Esophagus muscularis mucosa (tissue), 4 donors: ENCODE results near the gene AIPL1. TPM values are rescaled to one million over a fixed set of nuclear protein-coding genes. Genes with fewer than 3 reads are reported as not detected.

Source experiments
- DNase-seq: peaks from one replicate; pipeline ENCODE4 v3.0.0-alpha.2; 2017; ENCODE audit errors: extremely low spot score
- H3K27ac ChIP-seq, 4 donors: fragments of 200-600 bp; sonication (generic); replicated peaks in 1 of 4; 1 replicate in 3 of 4; 2 replicates in 1 of 4; pipeline ENCODE4 v1.5.1; 2016 to 2019; ENCODE audit warnings: mild to moderate bottlenecking in 1 of 4
- H3K27me3 ChIP-seq, 4 donors: fragments of 200-600 bp; sonication (generic); one replicate each; pipeline versions ENCODE4 v1.5.1 to v1.6.0; 2016 to 2019
- H3K36me3 ChIP-seq, 4 donors: fragments of 200-600 bp; sonication (generic); one replicate each; pipeline ENCODE4 v1.5.1; 2016 to 2019
- H3K4me1 ChIP-seq, 4 donors: fragments of 200-600 bp; sonication (generic); one replicate each; pipeline ENCODE4 v1.5.1; 2016 to 2019
- H3K4me3 ChIP-seq, 4 donors: fragments of 200-600 bp; sonication (generic); 1 replicate in 2 of 4; 2 replicates in 2 of 4; pipeline ENCODE4 v1.5.1; 2016 to 2019; ENCODE audit warnings: mild to moderate bottlenecking in 4 of 4, moderate library complexity in 1 of 4
- H3K9me3 ChIP-seq, 4 donors: fragments of 200-600 bp; sonication (generic); 1 replicate in 3 of 4; 2 replicates in 1 of 4; pipeline ENCODE4 v1.5.1; 2016 to 2019
- EP300 ChIP-seq: sonication (generic); formaldehyde crosslinking; IDR thresholded peaks from one replicate; pipeline ENCODE4 v1.6.1; 2017; ENCODE audit warnings: antibody characterized with exemption
- POLR2A ChIP-seq: fragments of 450-650 bp; IDR thresholded peaks from one replicate; pipeline ENCODE4 v1.6.1; 2017; ENCODE audit warnings: antibody characterized with exemption, moderate library complexity, mild to moderate bottlenecking, low read depth
- POLR2AphosphoS5 ChIP-seq, 2 donors: sonication (generic); formaldehyde crosslinking; IDR thresholded peaks; one replicate each; pipeline ENCODE4 v1.6.1; 2017; ENCODE audit warnings: antibody characterized with exemption in 2 of 2
- WGBS: methylation state at CpG from one replicate; pipeline ENCODE4 v1.1.5; 2018; 5-methylcytosine and 5-hydroxymethylcytosine counted together
- intact Hi-C: fragments of 100-400 bp; cut with DNase I; formaldehyde crosslinking; loops from one replicate; pipeline ENCODE4 v1.15.1; 2023
- total RNA-seq, 4 donors: library from RNA; depleted of rRNA; stranded (reverse); fragments of >200 nt; gene quantifications; one replicate each; pipeline versions ENCODE4 v1.1.0 to v1.2.1, GENCODE V29; 2016
- TF ChIP-seq, protein P1 (sequence below), 3 experiments: fragments of 200-600 bp in 2 of 3; fragments of 450-650 bp in 1 of 3; sonication (generic) in 2 of 3; IDR thresholded peaks; one replicate each; pipeline ENCODE4 v1.5.1; 2017 to 2019; ENCODE audit warnings: antibody characterized with exemption in 3 of 3, mild to moderate bottlenecking in 2 of 3, moderate library complexity in 1 of 3

AIPL1 gene
- total RNA-seq, 4 donors from 2014 or later, result not detected

DNA sequence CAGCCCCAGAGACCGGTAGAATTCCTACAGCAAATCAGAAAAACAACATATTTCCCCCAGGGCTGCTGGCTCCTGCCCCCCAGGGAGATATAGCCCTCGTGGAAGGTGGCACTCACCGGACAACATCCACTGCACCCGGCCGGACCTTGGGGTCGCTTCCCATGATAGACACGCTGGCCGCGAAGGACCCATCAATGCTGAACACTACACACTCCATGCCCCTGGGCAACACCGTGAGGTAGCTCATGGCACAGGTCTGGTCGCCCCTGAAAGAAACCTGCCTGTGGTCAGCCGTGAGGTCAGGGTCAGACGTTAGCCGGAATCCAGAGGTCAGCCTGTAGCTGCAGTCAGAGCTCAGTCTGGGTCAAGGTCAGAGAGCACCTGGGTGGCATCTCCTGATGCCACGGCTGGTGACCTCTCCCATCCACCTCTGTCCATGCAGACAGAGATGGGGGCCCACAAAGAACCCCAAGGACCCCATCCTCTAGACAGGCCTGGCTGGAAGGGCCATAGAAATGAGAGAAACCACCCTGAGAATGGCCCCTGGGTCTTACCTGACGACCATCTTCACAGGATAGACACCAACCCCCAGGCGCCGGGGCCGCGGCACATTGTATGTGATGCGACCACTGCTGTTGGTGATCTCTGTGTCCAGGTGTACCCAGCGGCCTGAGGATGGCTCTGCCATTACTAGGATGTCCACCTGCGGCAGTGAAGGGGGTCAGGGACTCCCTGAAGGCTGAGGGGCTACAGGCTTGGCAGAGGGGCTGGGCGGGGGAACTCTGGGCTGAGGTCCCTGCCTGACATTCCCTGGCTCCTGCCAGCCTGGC is 28.9 kb upstream of the AIPL1 start:
- DNase-seq, result no peak
- Histone ChIP-seq H3K36me3 (peaks cover 0 to 83% (median 40%) of the 10 kb centered on the region in 4 donors), H3K9me3 (no peaks in the 10 kb centered on the region), H3K27ac (no peak overlapping the region), H3K4me1 (no peaks in the 10 kb centered on the region), H3K4me3 (no peak overlapping the region), H3K27me3 (no peaks in the 10 kb centered on the region)
- WGBS, result 90% methylated on average over 10 of the region's 24 CpGs
- TF ChIP-seq EP300 (no peak), POLR2AphosphoS5 (IDR thresholded peaks at IDR 0.05) (no peak), POLR2A (no peak)
- TF ChIP-seq, protein P1, sequence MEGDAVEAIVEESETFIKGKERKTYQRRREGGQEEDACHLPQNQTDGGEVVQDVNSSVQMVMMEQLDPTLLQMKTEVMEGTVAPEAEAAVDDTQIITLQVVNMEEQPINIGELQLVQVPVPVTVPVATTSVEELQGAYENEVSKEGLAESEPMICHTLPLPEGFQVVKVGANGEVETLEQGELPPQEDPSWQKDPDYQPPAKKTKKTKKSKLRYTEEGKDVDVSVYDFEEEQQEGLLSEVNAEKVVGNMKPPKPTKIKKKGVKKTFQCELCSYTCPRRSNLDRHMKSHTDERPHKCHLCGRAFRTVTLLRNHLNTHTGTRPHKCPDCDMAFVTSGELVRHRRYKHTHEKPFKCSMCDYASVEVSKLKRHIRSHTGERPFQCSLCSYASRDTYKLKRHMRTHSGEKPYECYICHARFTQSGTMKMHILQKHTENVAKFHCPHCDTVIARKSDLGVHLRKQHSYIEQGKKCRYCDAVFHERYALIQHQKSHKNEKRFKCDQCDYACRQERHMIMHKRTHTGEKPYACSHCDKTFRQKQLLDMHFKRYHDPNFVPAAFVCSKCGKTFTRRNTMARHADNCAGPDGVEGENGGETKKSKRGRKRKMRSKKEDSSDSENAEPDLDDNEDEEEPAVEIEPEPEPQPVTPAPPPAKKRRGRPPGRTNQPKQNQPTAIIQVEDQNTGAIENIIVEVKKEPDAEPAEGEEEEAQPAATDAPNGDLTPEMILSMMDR (IDR thresholded peaks at IDR 0.05), result no peak
- intact Hi-C loops, result no loop called here

- Histone ChIP-seq H3K36me3 (peaks cover 0 to 72% (median 35%) of the 10 kb centered on the region in 4 donors), H3K4me3 (no peak overlapping the region), H3K27ac (no peak overlapping the region), H3K27me3 (no peaks in the 10 kb centered on the region), H3K4me1 (peaks cover under 1 to 8% (median 6%) of the 10 kb centered on the region in 4 donors), H3K9me3 (no peaks in the 10 kb centered on the region)
- no peak for DNase-seq
- no peak for TF ChIP-seq EP300
- no peak for TF ChIP-seq POLR2AphosphoS5 (IDR thresholded peaks at IDR 0.05)
- TF ChIP-seq, protein P1 (IDR thresholded peaks at IDR 0.05), result no peak
- no peak for TF ChIP-seq POLR2A
- WGBS, result 86% methylated on average over 2 of the region's 2 CpGs
- intact Hi-C loops, result no loop called here
Observed at GRCh38 chr17:6462692-6463091, 27.8 kb upstream of the AIPL1 start.

- no peak for TF ChIP-seq POLR2AphosphoS5 (IDR thresholded peaks at IDR 0.05)
- WGBS, result 78% methylated on average over 10 of the region's 10 CpGs
- Histone ChIP-seq H3K4me1 (peaks cover 6 to 15% (median 14%) of the 10 kb centered on the region in 4 donors), H3K36me3 (peaks cover 0 to 65% (median 31%) of the 10 kb centered on the region in 4 donors), H3K27ac (no peak overlapping the region), H3K9me3 (no peaks in the 10 kb centered on the region), H3K27me3 (no peaks in the 10 kb centered on the region), H3K4me3 (no peak overlapping the region)
- no peak for DNase-seq
- intact Hi-C loops, result no loop called here
Observed at GRCh38 chr17:6461792-6462524, 27.0 kb upstream of the AIPL1 start.

- Histone ChIP-seq H3K27me3 (no peaks in the 10 kb centered on the region), H3K4me1 (peaks cover 8 to 20% (median 18%) of the 10 kb centered on the region in 4 donors), H3K36me3 (peaks cover 0 to 64% (median 31%) of the 10 kb centered on the region in 4 donors), H3K9me3 (no peaks in the 10 kb centered on the region), H3K4me3 (no peak overlapping the region), H3K27ac (no peak overlapping the region)
- intact Hi-C loops, result no loop called here
- TF ChIP-seq, protein P1 (IDR thresholded peaks at IDR 0.05), result no peak
- TF ChIP-seq POLR2AphosphoS5 (IDR thresholded peaks at IDR 0.05) (no peak), EP300 (no peak), POLR2A (no peak)
- 89% methylated on average over 14 of the region's 14 CpGs for WGBS
- DNase-seq, result no peak
Observed at GRCh38 chr17:6461246-6461645, 26.3 kb upstream of the AIPL1 start.

- intact Hi-C loops, result no loop called here
- peaks cover 8 to 26% (median 18%) of the 10 kb centered on the region in 4 donors for H3K4me1 ChIP-seq
- DNase-seq, result no peak
- TF ChIP-seq POLR2AphosphoS5 (IDR thresholded peaks at IDR 0.05) (no peak), POLR2A (no peak), EP300 (no peak)
- TF ChIP-seq, protein P1 (IDR thresholded peaks at IDR 0.05), result no peak
- H3K36me3 ChIP-seq, result peaks cover 0 to 63% (median 29%) of the 10 kb centered on the region in 4 donors
- H3K27me3 ChIP-seq, result no peaks in the 10 kb centered on the region
- H3K9me3 ChIP-seq, result no peaks in the 10 kb centered on the region
- WGBS, result 84% methylated on average over 9 of the region's 9 CpGs
- H3K27ac ChIP-seq, result no peak overlapping the region
- H3K4me3 ChIP-seq, result no peak overlapping the region
Observed at GRCh38 chr17:6460531-6461161, 25.7 kb upstream of the AIPL1 start.
